ENCODE results near the gene URM1.
A peak's percentile ranks its signal among the peaks of the same experiment; 100 is the strongest.

The URM1 gene

DNA sequence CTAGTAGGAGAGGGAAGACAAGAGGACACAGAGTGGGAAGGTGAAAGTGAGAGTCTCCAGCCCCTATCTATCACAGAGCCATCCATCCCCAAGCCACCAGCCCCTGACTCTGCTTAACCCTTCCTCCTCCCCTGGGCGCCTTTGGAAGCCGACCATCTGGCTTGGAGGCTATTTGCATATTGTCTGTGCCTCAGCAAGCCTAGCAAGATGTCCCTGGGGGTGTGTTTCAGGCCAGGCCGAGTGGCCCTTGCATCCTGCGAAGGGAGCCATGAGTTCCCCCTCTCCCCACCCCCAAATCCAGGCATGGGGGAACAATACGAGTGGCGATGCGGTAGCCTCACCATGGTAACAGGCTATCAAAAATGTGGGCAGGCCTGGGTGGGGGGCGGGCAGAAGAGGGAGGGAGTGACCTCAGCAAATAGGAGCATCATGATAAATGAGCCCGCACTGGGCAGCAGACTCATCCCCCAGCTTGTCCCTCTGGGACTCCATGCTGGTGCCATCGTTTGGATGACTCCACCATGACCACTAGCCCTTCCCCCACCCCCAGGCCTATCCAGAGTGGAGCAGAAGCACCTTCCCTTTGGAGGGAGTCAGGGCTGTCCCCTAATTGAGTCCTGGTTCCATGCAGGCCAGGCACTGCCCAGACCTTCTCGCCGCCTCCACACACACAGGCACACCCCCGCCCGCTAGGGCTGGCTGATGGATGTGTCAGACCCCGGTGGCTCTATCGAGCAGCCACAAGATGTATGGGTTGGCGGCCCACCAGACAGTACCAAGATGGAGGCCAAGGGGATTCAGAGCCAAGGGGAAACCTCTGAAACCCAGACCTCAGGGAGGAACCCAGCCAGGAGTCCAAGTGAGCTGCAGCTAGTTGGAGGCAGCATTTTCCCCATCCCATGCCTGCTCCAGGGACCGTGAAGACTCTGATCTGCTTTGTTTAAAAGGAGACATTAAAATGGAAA, 14.6 kb downstream of the URM1 start:
- no peak for DNase-seq (ENCODE audit: low spot score)

DNA sequence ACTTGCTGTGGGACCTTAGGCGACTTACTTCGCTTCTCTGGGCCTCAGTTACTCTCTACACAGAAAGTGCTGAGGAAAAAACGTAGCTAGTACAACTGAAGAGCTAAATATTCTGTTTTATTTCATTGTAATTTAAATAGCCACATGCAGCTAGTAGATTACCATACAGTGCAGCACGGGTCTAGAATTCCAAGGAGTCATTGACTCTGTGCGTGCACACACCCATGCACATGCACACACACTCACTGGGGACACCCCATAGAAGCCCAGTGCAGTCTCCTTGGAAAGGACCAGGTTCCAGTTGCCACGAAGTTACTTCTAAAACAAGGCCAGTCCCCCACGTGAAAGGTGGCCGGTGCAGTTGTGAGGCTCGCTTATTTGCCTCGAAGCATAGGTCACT, 17.0 kb downstream of the URM1 start:
- DNase-seq (ENCODE audit: low spot score) = no peak

DNA sequence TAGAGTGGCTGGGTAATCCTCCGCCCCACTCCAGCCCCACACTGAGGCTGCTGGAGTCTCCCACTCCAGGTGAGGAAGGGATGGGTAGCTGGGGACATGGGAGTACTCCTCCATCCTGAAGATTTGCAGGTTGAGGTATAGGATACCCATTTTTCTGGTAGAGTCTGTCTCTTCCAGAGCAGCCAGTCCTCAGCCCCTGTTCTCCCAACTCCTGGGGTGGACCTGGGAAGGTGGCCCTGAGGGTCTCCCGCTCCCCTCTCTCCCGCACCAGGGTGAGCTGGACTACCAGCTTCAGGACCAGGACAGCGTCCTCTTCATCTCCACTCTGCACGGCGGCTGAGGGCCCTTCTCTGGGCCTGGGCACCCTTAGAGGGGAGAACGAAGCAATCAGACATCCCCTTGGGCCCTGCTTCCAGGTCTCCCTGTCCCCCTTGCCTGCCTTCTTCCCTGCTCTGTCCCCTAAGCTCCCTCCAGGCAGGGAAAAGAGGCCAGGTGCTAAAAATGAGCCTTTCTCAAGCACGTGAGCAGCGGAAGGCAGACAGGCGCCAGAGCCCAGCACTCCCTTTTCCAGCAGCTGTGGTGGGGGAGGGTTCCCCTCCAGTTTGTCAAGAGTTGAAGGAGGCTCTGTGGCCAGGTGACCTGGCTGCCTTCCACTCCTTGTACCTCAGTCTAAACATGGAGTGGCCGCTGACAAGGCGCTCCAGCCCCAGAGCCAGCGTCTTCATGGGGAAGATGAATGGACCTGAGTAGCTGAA, 18.4 kb downstream of the URM1 start:
- no peak for DNase-seq (ENCODE audit: low spot score)

DNA sequence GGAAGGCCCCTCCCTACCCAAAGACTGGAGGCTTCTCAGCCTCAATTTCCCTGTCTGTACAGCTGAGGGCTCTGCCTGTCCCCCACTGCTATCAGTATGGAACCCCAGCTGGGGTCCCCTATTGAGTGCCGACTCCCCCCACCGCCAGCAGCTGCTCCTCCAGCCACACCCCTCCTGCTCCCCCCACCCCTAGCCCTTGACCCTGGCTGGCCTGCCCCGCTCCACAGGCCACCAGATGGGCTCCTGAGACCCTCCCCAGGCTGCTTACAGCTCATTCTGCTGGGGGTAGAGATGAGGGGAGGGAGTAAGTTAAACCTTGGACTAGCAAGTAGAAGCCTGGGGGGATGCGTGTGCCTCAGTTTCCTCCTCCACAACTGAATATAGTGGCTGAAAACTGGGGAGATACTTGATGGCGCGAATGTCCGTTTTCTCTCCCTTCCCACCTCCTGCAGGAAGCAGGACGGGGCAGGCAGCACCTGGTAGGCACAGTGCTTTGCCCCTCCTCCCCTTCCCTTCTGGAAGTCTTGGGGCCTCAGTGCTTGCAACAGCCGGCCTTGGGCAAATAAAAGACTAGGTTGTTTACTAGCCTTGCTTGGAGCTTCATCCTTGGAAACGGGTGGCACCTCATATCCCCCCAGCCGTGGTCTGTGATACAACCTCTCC, 19.1 kb downstream of the URM1 start:
- no peak for DNase-seq (ENCODE audit: low spot score)

DNA sequence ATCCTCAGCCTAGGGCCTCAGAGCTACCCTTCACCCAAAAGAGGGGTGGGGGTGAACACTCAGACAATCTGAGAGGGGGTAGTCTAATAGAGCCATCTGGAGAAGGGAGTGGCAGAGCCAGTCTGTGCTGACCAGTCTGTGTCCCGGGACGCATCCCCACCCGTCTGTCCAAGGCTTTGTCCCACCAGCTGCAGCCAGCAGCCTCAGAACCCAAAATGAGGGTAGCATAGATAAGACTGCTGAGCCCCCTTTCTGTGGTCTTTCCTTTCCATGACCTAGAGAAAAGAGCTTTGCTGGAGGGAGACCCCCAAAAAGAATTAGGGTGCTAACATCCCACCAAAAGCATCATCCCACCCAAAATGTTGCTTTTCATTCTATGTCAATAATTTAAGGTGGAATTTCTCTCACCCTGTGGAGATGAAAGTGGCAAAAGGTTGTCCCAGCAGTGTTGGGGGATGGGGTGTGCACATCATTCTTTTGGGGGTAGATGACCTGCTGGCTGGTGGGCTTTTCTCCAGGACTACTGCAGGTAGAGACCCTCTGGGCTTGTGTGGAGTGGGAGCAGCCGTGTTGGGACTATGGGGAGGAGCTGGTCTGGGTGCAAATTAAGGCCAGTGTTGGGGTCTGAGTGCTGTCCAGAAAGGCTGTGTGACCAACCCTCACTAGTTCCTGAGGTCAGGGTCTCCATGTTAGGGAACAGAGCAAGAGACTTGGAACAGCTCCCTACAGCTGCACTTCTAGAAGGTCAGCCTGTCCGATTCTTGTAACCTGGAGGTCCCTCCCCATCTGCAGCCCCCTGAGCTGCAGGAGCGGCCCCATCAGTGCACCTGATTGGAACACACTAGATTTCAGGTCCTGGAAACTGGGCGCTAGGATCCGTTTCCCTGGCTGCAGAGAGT, 19.9 kb downstream of the URM1 start:
- DNase-seq (ENCODE audit: low spot score) = no peak

DNA sequence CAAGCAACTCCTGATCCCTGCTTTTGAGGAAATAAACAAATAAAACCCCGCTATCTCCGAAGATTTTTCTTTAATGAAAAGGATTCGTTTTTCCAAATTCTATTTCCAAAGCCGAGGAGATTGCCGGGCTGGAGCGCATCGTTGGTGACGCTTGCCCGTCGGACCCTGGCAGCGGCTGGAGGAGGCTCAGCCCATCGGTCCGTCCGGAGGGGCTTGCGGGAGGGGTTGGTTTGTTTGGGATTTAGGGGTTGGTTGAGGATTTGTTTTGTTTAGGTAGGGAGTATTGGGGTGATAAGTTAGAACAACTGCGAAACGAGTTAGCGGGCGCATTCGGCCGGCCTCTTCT, 20.8 kb downstream of the URM1 start:
- DNase-seq (ENCODE audit: low spot score) = no peak

DNA sequence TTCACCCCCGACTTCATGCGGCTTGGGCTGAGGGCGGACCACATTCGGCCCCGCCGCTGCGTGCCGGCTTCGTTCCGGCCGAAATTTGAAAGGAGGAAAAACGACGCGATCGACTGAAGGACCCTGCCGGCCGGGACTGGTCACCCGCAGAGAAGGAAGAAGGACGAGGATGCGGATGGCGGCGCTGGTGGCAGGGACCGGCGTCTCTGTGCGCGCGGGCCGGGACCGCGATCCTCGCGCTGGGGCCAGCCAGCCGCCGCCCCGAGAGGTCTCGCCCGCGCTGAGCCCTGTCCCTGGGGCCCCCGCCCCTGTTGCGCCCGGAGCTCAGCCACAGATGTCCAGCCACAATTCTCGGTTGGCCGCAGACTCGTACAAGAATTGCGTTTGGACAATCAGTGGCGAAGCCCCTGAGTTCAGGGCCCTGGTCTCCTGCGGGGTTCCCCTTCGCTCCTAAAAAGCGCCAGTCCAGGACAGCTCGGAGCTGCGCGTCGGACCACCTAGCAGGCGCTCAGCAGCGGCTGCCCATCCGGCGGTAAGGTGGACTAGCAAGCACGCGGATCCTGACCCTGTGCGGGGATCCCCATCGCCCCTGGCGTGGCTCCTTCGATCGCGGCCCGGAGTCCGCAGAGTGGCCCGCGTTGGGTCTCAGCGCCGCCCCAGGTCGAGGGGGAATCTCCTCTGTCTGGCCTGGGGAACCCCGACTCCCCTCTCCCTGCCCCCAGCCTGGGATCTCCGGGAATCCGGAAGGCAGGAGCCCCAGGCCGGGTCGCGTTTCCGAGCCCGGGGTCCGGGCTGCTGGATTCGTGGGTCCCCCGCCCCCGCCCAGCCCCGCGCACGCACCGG, 21.3 kb downstream of the URM1 start:
- no peak for DNase-seq (ENCODE audit: low spot score)

DNA sequence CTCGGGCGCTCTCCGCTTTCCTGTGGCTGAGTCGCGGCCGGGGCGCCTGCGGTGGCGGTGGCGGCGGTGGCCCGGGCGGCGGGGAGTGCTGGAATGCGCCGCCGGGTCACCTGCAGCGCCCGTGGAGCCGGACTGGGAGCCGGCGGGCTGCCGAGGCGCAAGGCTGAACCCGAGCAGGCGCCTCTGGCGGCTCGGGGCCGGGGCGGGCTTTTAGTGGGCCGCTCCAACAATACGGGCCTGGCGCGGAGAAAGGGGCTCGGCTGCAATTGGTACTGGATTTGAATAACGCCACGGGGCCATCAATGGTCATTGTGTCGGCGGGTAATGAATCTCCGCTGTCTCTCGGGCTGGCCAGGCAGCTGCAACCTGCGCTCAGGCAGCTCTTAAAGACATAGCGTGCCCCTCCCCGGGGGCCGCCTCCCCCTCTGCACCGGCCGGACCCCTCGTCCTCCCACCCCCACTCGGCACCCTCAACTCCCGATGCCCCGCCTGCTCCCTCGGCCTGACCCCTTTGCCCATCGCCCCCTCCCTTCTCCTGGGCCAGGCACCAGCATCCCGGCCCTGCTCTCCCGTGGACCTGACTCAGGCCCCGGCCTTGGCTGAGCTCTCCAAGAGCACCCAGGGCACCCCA, 22.1 kb downstream of the URM1 start:
- DNase-seq (ENCODE audit: low spot score) = peak; percentile 81

DNA sequence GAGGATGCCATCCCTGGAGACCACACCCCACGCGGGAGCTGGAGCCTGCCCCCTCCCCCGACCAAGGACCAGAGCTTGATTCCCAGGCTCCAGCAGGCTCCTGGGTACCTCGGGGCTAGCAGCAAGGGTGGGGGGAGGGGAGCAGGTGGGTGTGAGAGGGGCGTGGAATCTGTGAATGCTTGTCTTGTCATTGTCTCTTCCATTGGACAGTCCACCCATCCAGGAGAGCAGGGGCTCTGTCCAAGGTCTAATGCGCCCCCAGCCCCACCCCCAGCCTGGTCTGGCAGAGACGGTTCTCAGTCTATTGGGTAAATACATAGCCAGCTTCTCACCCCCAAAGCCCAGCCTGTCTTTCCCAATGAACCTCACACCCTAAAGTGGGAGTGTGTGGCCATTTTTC, 22.8 kb downstream of the URM1 start:
- no peak for DNase-seq (ENCODE audit: low spot score)

DNA sequence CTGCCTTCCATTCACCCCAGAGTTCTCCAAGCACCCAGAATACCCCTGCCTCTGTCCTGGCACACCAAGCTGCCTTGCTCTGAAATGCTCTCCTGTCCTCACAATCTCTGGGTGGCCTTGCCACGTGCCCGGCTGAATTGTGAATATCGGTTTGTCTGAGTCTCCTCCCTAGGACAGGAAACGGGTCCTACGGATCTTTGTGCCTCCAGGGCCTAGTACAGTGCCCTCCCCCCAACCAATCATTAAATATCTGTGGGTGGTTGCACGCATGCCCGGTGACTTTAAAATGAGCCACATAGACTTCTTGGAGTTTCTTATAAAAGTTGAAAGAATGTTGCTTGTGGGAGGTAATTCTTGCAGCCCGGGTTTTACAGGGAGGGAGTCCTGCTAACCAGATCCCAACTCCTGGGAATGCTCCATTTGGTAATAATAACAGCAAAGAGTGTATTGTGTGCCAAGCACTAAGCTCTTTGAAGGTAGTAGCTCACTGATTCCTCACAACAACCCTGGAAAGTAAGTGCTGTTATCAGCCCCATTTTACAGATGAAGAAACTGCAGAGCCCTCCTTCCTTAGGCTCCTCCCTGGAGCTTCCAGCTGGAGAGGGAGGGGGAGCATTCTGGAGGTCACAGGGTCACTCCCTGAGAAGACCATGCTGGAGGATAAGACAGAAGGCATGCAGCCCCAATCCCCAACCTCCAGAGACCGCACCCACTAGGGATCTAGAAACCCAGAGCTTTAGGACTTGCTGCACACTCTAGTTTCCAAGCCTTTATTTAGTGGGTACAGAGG, 23.4 kb downstream of the URM1 start:
- DNase-seq (ENCODE audit: low spot score) = no peak

DNA sequence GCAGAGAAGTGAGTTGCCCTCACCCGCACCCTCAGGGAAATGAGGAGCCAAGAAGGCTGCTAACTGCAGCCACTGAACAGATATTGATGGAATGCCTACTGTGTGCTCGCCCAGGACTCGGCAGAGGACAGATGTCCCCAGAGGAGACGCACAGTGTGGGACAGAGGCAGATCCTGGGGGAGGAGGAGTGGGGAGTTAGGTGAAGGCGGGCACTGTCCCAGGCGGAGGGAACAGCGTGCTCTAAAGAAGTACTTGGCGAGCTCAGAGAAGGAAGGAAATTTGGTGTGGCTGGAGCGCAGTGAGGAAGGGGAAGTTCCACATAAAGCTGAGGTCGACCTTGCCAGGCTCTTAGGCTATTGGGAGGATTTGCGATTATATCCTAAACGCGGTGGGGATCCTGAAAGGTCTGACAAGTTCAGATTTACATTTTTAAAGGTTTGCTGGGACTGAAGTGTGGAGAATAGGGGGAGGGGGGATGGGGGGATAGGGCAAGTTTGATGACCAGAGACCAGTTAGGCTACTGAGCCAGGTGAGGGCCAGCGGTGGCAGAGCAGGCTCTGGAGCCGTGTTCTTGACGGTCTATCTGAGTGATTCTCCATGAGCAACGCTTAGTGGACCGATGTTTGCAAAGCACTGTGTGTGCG, 25.9 kb downstream of the URM1 start:
- peak; percentile 72 for DNase-seq (ENCODE audit: low spot score)

DNA sequence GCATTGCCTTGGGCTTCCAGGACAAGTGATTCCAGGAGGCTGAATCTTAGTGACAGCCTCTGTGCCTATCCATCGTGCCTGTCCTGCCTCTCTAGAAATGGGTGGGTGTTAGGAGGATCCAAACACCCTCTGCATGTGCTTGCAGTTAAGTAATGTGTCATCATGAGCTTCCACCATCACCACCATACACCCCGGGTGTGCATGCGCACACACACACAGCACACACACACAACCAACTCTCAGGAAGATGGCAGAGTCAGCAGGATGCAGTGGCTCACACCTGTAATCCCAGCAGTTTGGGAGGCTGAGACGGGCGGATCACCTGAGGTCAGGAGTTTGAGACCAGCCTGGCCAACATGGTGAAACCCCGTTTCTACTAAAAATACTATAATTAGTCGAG, 26.7 kb downstream of the URM1 start:
- no peak for DNase-seq (ENCODE audit: low spot score)

DNA sequence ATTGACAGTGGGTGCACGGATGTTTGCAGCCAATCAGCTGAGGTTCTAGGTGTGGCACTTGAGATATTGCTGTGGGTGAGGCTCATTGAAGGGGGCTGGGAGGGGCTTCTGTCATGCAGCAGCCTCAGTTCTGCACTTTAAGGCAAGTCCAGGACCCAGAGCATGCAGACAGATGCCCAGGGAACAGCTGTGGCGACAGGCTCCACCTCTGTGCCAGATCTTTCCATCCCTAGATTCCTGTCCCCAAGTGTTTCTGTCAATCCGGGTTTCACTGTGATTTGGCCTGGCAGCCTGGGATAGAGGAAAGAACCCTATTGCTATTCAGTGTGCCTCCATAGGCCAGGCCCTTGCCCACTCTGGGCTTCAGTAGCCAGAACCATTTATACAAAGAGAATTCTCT, 28.7 kb downstream of the URM1 start:
- DNase-seq (ENCODE audit: low spot score) = no peak

DNA sequence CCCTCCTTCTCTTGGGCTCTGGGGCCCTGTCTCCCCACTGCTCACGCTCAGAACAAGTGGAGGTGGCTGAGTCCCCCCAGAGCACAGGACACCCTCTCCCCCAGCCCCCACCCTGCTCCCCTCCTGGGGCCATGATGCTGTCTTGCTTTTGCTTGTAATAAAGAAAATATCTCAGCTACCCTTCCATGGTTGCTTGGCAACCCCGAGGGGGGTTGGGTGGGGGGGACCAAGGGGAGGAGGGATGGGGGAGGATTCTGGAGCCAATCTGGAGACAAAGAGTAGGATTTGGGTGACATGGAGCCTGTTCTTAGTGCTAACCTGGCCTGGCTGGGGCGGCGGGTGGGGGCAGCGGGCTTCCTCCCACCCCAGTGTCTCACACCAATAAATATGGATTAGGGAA, 33.4 kb downstream of the URM1 start:
- no peak for DNase-seq (ENCODE audit: low spot score)

DNA sequence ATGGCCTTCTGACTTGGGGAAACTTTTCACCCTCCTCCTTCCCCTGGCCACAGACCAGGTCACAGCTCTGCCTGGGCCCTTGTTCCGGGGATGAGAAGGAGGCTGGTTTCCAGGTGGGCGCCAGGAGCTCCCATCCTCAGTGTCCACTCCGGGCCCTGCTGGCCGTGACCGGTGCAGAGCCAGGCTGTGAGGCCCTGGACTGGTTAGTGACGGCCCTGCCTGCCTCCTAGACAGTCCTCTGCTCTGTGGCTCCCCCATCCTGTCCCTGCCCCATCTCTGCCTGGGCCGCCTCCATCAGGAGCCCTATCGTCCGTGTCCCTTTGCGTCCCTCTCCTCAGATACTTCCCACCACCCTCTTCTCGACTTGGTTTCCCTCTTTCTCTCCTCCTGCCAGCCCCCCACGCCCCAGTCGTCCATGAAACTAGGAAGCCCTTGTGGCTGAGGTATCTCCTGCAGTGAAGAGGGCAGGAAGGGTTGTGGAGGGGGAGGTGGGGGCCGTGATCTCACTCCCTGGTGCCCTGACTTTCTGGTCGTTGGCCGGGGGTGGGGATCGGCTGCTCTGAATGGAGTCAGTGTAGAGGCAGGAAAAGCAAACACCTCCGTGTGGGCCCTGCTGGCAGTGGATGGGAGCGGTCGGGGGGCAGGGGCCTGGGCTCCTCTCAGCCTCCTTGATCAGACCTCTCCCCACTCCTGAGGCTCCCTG, 34.1 kb downstream of the URM1 start:
- no peak for DNase-seq (ENCODE audit: low spot score)

DNA sequence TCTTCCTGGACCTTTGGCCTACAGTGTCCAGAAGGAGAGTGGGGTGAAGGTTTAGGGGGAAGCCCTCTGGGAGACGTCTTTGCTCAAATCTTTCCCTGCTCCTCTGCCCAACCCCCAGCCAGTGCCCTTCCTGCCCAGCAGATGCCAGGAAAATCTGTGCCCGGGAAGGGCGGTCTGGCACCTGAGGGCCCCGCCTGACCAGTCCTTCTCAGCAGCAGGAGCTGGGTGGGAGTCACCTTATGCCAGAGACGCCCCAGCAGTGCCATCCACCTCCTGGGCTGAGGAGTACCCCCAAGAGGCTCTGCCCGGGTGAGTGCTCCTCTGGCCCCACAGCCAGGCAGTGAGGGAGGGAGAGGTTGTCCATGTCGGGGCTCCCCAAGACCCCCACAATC, 34.6 kb downstream of the URM1 start:
- no peak for DNase-seq (ENCODE audit: low spot score)

DNA sequence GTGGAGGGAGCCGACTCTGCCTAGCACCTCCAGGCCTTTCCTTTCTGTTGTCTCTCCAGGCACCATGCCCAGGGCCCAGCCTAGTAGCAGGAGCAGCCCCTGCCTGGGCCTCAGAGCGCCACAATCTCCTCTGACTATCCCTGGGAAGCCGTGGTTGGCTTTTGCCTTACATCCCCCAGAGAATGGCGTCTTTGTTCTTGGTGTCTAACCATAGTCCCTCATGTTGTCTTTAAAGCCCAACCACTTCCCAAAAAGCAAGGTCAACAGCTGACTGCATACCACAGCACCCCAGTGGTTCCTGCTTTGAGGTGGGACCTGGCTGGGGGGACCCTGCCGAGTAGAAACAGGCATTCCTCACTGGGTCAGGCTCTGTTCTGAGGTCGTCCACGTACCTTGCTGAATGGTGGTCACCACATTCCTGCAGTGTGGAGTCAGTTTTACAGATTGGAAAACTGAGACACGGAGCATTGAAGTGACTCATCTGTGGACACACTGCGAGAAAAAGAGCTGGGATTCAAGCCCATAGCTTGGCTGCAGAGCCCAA, 35.7 kb downstream of the URM1 start:
- no peak for DNase-seq (ENCODE audit: low spot score)

DNA sequence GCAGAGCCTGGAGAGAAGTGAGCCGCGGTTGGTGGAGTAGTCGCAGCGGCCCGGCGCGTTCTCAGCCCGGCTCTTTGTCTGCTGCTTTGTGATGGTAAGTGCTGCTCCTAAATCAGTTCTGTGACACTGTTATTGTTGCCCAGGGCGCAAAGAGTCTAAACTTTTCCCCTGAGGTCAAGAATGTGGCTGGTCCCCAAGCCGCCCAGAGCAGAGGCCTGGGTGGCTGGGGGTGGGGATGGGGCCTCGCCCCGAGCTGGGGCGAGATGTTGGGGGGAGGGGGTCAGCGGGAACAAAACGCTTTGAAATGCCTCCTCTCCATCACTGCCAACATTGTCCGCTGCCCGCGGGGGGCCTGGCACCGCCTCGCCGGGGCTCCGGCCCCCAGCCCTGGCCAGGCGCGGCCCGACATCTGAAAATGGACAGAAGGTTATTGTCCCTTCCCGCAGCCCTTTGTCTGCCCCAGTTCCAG, 37.8 kb downstream of the URM1 start:
- DNase-seq (ENCODE audit: low spot score) = peak; percentile 55
